ENCODE results near the gene PAX8.
A peak's percentile ranks its signal among the peaks of the same experiment; 100 is the strongest.
"Not testable (repeated sequence)": the region's sequence is repeated elsewhere in the genome, so short reads cannot be mapped to it uniquely, and the experiment has no call there.

PAX8 gene

GRCh38 chr2:113245276-113245711 lies 33.4 kb downstream of the PAX8 start:
- no peak for DNase-seq
- in situ Hi-C loops (cut with MboI; ENCODE audit: low pct_unique_long_range_greater_than_20kb, low sequenced_read_pairs): no loop called here

GRCh38 chr2:113242327-113242726 lies 36.4 kb downstream of the PAX8 start:
- DNase-seq: no peak
- in situ Hi-C loops (cut with MboI; ENCODE audit: low pct_unique_long_range_greater_than_20kb, low sequenced_read_pairs): no loop called here

DNA sequence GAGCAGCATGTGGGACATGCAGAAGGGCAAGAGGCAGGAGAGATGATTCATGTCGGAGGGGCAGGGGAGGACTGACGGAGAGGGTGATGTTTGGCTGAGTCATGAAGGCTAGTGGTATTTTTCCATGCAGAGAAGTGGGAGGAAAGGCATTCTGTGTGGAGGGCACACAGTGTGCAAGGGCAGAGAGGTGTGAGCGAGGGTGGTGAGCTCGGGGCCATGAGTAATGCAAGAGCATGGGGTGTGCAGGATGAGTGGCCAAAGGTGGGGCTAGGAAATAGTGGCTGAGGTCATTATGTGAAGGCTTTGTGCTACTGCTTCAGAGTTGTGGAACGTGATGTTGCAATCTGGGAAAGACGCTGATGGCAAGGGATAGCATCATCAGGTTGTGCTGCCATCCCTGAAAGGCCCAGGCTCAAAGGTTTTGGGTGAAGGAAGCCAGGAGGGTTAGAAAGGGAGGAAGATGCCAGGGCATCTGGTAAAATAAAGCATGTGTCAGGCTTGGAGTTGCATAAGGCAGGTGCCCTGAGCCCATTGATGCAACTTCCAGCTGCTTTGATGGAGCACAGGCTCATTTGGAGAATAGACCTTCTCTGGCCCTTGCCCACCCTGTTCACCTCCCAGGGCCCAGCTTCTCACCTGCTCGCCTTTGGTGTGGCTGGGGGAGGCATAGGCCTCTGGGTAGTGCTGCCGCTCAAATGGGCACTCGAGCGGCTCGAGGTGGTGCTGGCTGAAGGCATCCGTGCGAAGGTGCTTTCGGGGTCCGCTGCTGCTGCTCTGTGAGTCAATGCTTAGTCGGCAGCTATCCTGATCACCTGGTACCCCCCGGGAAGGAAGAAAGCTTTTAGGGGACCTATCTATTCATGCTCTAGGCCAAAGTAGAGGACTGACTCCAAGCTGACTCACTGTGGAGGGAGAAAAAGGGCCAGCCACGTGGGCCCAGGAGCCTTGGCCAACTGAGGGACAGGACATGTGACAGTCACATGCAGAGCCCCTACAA lies 37.5 kb downstream of the PAX8 start:
- no peak for DNase-seq
- in situ Hi-C loops (cut with MboI; ENCODE audit: low pct_unique_long_range_greater_than_20kb, low sequenced_read_pairs): no loop called here

- in situ Hi-C loops (cut with MboI; ENCODE audit: low pct_unique_long_range_greater_than_20kb, low sequenced_read_pairs): no loop called here
- no peak for DNase-seq
Measured at GRCh38 chr2:113240150-113240914, 38.4 kb downstream of the PAX8 start.

DNA sequence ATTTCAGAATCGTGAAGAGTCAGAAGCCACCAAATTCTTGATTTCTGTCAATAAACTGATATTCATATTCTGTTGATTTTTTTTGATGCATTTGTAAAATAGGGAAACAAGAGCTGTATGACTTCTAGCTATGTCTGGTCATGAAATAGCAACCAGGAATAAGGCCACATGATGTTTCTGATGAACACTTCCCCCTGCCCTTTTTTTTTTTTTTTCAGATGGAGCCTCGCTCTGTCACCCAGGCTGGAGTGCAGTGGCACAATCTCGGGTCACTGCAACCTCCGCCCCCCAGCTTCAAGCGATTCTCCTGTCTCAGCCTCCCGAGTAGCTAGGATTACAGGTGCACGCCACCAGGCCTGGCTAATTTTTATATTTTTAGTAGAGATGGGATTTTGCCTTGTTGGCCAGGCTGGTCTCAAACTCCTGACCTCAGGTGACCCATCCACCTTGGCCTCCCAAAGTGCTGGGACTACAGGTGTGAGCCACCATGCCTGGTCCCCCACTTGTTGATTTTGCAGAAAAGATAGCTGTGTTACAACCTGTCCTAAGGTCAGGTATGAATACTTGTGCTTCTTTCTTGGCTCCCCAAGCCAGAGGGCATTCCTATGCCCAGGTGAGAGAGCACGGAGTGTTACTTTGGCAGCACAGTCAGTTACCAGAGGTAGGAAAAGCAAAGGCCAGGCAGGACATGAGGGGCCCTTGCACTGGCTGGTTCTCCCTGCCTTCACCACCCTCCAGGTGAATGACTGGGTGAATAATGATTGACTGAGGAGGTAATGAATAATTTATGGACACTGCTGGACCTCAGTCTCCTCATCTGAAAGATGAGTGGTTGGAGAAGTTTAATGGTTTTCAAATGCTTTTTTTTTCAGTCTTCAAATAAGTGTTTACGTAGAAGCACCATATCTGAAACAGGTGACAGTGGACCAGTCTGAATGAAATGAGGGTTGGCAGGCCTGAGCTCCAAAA lies 39.6 kb downstream of the PAX8 start:
- DNase-seq: no peak
- in situ Hi-C loops (cut with MboI; ENCODE audit: low pct_unique_long_range_greater_than_20kb, low sequenced_read_pairs): no loop called here

DNA sequence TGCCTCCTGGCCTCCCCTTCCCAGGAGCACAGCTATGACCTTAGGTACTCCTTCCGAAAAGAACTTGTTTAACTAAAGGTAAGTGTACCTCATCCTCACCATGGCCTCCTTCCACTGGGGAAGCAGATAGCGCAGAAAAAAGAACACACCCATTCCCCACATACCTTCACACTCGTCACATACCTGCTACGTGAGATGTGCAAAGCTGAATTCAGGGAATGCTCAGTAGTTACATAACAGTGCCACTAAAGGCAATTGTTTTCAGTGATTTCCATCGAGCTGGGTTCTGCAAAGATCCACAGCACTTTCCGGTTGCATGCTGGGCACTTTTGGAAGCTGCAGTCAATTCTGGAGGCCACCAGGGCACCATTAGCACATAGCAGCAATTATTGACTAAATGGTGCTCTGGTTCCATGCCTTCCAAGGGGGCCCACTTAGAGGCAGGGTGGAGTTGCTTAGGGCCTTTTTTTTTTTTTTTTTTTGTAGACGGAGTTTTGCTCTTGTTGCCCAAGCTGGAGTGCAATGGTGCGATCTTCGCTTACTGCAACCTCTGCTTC lies 41.0 kb downstream of the PAX8 start:
- in situ Hi-C loops (cut with MboI; ENCODE audit: low pct_unique_long_range_greater_than_20kb, low sequenced_read_pairs): no loop called here
- DNase-seq: no peak

DNA sequence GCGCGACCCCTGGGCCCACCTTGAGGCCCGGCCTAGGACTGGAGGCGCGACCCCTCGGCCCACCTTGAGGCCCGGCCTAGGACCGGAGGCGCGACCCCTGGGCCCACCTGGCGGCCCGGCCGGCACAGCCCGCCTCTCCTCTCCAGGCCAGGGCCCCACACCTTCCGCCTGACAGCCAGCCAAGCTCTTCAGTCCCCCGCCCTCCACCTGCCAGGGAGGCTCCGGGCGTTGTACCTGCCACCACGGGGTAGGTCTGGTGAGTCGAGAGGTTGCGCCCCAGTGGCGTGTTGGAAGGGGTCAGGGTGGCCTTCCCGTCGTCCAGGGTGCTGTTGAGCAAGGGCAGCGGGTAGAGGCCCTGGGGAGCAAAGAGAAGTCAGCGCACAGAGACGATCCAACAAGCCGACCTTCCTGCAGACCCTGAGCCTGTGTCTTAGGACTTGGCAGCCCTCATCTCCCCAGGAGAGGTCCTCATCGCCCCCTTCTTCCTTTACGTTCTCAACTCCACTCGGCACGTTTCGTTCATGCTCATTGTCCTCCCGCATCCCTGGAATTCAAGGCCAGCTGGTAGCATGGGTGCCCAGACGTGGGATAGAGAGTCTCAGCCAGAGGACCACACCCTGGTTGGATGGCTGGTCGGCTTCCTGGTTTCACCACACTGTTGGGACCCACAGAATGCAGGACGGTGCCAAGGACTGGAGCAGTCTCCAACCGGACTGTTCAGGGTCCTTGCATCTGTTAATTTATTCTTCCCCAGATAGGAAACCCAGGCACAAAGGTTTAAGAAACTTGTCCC lies 42.2 kb downstream of the PAX8 start:
- in situ Hi-C loops (cut with MboI; ENCODE audit: low pct_unique_long_range_greater_than_20kb, low sequenced_read_pairs): no loop called here
- no peak for DNase-seq

GRCh38 chr2:113235347-113236226 lies 43.1 kb downstream of the PAX8 start:
- in situ Hi-C loops (cut with MboI; ENCODE audit: low pct_unique_long_range_greater_than_20kb, low sequenced_read_pairs): not testable (repeated sequence)
- peak; percentile 95 for DNase-seq

DNA sequence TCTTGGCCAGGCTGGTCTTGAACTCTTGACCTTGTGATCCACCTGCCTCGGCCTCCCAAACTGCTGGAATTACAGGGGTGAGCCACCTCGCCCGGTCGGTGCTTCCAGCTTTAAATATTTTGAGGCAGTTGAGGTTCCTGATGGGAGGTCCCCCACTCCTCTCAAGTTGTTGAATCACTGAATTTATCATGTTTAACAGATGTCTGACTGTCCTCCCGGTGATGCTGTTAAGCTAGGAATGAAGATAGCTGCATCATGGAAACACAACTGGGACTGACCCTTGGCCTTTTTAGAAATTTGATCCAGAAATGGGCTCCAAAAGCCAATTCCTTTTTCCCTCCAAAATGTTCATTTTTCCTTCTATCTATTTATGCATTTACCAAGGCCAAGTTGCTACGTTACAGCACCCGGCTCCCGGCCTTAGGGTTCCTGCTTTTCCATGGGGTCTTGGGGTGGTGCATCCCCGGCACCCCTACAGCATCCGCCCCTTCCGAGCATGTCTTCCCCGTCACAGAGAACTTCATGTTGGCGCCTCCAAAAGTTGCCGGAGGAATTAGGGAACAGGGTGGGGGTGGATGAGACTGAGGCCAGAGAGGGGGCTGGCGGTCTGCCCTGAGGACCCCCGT lies 43.9 kb downstream of the PAX8 start:
- in situ Hi-C loops (cut with MboI; ENCODE audit: low pct_unique_long_range_greater_than_20kb, low sequenced_read_pairs): no loop called here
- DNase-seq: no peak

DNA sequence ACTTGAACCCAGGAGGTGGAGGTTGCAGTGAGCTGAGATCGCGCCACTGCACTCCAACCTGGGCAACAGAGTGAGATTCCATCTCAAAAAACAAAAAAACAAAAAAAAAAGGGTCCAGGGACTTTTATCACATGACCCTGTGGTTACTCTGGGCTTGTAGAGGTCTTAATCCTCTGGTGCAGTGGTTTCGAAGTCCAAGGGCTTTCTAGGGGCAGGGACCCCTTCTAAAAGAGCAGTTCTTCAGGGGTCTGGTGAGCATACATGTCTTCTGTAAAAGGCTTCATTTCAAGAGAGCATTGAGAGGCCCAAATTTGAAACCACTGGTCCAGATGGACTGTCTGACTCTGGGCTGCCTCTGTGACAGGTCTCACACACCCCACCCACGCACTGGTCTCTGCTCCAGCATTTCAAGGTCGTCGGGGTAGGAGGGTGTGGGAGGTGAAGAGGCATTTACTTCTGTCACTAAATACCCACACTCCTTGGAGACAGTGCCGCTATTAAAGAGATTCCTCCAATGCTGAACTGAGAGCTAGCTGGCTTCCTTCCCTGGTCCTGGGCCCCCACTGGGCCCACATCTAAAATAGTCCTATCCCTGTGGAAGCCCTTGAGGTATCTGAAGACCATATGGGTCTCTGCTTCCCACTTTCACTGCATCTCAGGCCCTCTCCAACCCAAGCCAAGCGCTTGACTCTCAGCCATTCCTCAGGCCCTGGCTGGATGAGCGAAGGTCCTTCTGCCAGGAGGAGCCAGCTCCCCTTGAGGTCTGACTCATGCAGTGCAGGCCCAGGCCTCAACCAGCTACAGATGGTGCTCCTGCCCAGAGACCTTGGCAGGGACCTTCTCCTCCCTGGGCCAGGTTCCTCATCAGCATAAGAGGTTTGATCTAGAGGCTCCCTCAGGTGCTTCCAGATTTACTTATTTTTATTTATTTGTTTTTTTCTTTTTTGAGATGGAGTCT lies 44.8 kb downstream of the PAX8 start:
- no peak for DNase-seq
- in situ Hi-C loops (cut with MboI; ENCODE audit: low pct_unique_long_range_greater_than_20kb, low sequenced_read_pairs): no loop called here

GRCh38 chr2:113232740-113233139 lies 46.0 kb downstream of the PAX8 start:
- in situ Hi-C loops (cut with MboI; ENCODE audit: low pct_unique_long_range_greater_than_20kb, low sequenced_read_pairs): no loop called here
- no peak for DNase-seq

GRCh38 chr2:113232123-113232522 lies 46.6 kb downstream of the PAX8 start:
- in situ Hi-C loops (cut with MboI; ENCODE audit: low pct_unique_long_range_greater_than_20kb, low sequenced_read_pairs): no loop called here
- no peak for DNase-seq

DNA sequence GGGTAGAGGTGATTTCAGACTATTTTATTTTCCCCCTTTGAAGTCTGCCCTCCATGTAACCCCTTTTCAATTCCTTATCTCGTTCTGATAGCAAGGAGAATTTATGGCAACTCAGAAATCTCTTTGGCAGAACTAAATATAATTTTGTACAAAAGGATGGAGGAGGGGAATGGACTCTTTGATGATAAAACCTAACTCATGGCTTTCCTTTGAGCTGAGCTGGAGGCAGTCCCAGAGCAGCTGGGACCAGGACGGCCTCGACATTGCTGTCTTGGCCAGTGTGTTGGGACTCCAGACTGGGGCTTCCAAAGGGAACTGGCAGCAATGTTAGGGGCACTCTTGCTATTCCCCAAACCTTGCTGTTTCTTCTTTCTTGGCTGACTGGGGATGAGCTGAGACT lies 47.7 kb downstream of the PAX8 start:
- DNase-seq: no peak
- in situ Hi-C loops (cut with MboI; ENCODE audit: low pct_unique_long_range_greater_than_20kb, low sequenced_read_pairs): no loop called here

DNA sequence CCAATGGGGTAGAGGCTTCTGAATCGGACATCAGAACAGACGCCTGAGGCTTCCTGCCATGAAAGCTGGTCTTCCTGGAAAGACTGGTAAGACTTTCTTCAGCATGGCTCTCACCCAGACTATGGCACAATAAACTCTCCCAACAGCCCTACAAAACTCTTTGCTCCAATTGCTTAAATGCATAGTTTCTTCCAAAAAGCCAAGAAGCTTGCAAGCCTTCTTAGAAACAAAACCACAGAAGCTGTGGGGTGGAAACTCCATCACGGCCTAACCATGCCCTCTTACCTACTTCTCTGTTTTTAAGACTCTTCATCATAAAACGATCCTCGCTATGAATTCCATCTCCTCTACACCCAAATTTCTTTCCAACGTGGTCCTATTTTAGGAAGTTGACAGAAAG lies 48.2 kb downstream of the PAX8 start:
- in situ Hi-C loops (cut with MboI; ENCODE audit: low pct_unique_long_range_greater_than_20kb, low sequenced_read_pairs): no loop called here
- DNase-seq: peak; percentile 75

- DNase-seq: peak; percentile 67
- in situ Hi-C loops (cut with MboI; ENCODE audit: low pct_unique_long_range_greater_than_20kb, low sequenced_read_pairs): no loop called here
Measured at GRCh38 chr2:113229795-113230194, 48.9 kb downstream of the PAX8 start.

Data from KBM-7 (cell line).